Thyroid gland (tissue), 4 donors: ENCODE data around the gene HEXIM2. TPM values are rescaled to one million over a fixed set of nuclear protein-coding genes. Genes with fewer than 3 reads are reported as not detected.

ENCODE experiments used
- DNase-seq, 2 donors: peaks; one replicate each; pipeline ENCODE4 v3.0.0-alpha.2; 2019
- H3K27ac ChIP-seq, 3 donors: fragments of 200-600 bp; sonication (generic); 1 replicate in 2 of 3; 2 replicates in 1 of 3; pipeline ENCODE4 v1.5.1; 2016 to 2019; ENCODE audit warnings: mild to moderate bottlenecking in 1 of 3, moderate library complexity in 1 of 3
- H3K27me3 ChIP-seq: fragments of 200-600 bp; sonication (generic); one replicate; pipeline ENCODE4 v1.5.1; 2019
- H3K36me3 ChIP-seq, 2 donors: fragments of 200-600 bp; sonication (generic); one replicate each; pipeline ENCODE4 v1.5.1; 2016 to 2019
- H3K4me1 ChIP-seq, 2 donors: fragments of 200-600 bp; sonication (generic); one replicate each; pipeline ENCODE4 v1.5.1; 2017 to 2019
- H3K4me3 ChIP-seq, 3 donors: fragments of 200-600 bp; sonication (generic); replicated peaks in 1 of 3; 1 replicate in 2 of 3; 2 replicates in 1 of 3; pipeline ENCODE4 v1.5.1; 2016; ENCODE audit warnings: mild to moderate bottlenecking in 1 of 3
- H3K9me3 ChIP-seq: fragments of 200-600 bp; sonication (generic); one replicate; pipeline ENCODE4 v1.5.1; 2017
- POLR2A ChIP-seq, 2 donors: fragments of 450-650 bp; IDR thresholded peaks; one replicate each; pipeline ENCODE4 v1.6.1; 2017; ENCODE audit warnings: antibody characterized with exemption in 2 of 2, mild to moderate bottlenecking in 2 of 2, moderate library complexity in 1 of 2
- WGBS, 2 donors: methylation state at CpG; one replicate each; pipeline ENCODE4 v1.1.5; 2017; 5-methylcytosine and 5-hydroxymethylcytosine counted together
- intact Hi-C: fragments of 100-400 bp; cut with DNase I; formaldehyde crosslinking; loops from one replicate; pipeline ENCODE4 v1.15.1; 2023
- total RNA-seq, 4 donors: library from RNA; depleted of rRNA; stranded (reverse); fragments of >200 nt; gene quantifications; one replicate each; pipeline ENCODE4 v1.2.3, GENCODE V29; 2016
- TF ChIP-seq, protein P1 (sequence below), 6 experiments: fragments of 200-600 bp in 3 of 6; fragments of 450-650 bp in 3 of 6; sonication (generic) in 3 of 6; IDR thresholded peaks; one replicate each; pipeline ENCODE4 v1.5.1; 2016 to 2019; ENCODE audit warnings: antibody characterized with exemption in 6 of 6, mild to moderate bottlenecking in 2 of 6, inconsistent platforms in 1 of 6, moderate library complexity in 1 of 6

HEXIM2 gene
- total RNA-seq, 4 donors from 2014 or later = 3.9 to 16.3 (median 10.0) TPM

DNA sequence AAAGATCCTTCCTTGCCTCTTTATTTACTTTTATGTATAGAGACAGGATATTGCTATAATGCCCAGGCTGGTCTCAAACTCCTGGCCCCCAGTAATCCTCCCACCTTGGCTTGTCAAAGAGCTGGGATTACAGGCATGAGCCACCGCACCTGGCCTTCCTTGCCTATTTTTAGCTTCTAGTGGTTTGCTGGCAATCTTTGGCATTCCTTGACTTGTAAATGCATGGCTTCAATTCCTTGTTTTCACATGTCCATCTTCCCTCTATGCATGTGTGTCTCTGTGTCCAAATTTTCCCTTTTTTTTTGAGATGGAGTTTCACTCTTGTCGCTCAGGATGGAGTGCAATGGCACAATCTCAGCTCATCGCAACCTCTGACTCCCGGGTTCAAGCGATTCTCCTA, 22.5 kb downstream of the HEXIM2 start:
- TF ChIP-seq, protein P1, sequence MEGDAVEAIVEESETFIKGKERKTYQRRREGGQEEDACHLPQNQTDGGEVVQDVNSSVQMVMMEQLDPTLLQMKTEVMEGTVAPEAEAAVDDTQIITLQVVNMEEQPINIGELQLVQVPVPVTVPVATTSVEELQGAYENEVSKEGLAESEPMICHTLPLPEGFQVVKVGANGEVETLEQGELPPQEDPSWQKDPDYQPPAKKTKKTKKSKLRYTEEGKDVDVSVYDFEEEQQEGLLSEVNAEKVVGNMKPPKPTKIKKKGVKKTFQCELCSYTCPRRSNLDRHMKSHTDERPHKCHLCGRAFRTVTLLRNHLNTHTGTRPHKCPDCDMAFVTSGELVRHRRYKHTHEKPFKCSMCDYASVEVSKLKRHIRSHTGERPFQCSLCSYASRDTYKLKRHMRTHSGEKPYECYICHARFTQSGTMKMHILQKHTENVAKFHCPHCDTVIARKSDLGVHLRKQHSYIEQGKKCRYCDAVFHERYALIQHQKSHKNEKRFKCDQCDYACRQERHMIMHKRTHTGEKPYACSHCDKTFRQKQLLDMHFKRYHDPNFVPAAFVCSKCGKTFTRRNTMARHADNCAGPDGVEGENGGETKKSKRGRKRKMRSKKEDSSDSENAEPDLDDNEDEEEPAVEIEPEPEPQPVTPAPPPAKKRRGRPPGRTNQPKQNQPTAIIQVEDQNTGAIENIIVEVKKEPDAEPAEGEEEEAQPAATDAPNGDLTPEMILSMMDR (IDR thresholded peaks at IDR 0.05) = no peak
- TF ChIP-seq POLR2A (IDR thresholded peaks at IDR 0.05) = no peak
- WGBS, 2 donors = 88 to 95% methylated on average over 5 of the region's 5 CpGs
- Histone ChIP-seq H3K4me3 (no peak overlapping the region), H3K9me3 (no peaks in the 10 kb centered on the region), H3K36me3 (no peaks in the 10 kb centered on the region), H3K4me1 (no peaks in the 10 kb centered on the region), H3K27me3 (no peaks in the 10 kb centered on the region), H3K27ac (no peak overlapping the region)
- intact Hi-C loops = no loop called here
- no peak for DNase-seq

DNA sequence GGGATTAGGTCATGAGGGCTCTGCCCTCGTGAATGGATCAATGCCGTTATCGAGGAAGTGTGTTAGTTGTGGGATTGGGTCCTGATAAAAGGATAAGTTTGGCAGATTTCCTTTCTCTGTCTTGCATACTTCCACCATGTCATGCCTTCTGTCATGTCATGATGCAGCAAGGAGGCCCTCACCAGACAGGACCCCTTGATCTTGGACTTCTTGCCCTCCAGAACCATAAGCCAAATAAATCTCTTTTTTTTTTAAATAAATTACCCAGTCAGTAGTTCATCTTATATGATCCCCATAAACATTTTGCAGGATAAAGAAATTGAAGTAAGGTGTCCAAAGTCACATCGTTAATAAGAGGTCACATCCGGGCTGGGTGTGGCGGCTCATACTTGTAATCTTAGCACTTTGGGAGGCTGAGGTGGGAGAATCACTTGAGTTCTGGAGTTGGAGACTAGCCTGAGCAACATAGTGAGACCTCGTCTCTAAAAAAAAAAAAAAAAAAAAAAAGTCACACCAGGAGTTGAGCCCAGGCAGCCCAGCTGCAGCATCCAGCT, 25.2 kb downstream of the HEXIM2 start:
- no peak overlapping the region for H3K27ac ChIP-seq
- WGBS, 2 donors = 84 to 85% methylated on average over 7 of the region's 7 CpGs
- no peak overlapping the region for H3K4me3 ChIP-seq
- no peaks in the 10 kb centered on the region for H3K36me3 ChIP-seq
- no peaks in the 10 kb centered on the region for H3K27me3 ChIP-seq
- no peak for DNase-seq
- TF ChIP-seq, protein P1 (IDR thresholded peaks at IDR 0.05) = no peak
- no peak for TF ChIP-seq POLR2A (IDR thresholded peaks at IDR 0.05)
- H3K9me3 ChIP-seq = no peaks in the 10 kb centered on the region
- peaks cover 11 to 15% of the 10 kb centered on the region in 2 donors for H3K4me1 ChIP-seq
- intact Hi-C loops = no loop called here

DNA sequence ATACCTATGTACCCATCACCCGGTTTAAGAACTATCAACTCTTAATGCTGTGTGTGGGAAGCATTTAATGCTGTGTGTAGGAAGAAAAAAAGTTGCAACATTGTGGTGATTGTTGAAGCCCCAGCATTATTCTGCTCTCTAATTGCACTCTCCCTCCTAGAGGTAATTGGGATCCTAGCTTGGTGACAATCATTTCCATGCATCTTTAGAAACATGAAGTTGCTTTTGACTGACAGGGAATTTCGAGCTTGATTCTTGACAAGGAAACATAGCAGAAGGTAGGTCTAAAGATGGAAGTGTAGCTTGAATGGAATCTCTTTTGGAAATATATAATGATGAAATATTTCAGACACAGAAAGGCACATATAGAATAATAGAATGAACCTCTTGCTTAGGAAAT, 27.3 kb downstream of the HEXIM2 start:
- peaks cover 11 to 15% of the 10 kb centered on the region in 2 donors for H3K4me1 ChIP-seq
- H3K27me3 ChIP-seq = no peaks in the 10 kb centered on the region
- no peaks in the 10 kb centered on the region for H3K9me3 ChIP-seq
- TF ChIP-seq, protein P1 (IDR thresholded peaks at IDR 0.05) = no peak
- no peak for TF ChIP-seq POLR2A (IDR thresholded peaks at IDR 0.05)
- 88 to 92% methylated on average over 2 of the region's 2 CpGs for WGBS, 2 donors
- intact Hi-C loops = no loop called here
- no peaks in the 10 kb centered on the region for H3K36me3 ChIP-seq
- H3K27ac ChIP-seq = no peak overlapping the region
- no peak overlapping the region for H3K4me3 ChIP-seq
- no peak for DNase-seq

DNA sequence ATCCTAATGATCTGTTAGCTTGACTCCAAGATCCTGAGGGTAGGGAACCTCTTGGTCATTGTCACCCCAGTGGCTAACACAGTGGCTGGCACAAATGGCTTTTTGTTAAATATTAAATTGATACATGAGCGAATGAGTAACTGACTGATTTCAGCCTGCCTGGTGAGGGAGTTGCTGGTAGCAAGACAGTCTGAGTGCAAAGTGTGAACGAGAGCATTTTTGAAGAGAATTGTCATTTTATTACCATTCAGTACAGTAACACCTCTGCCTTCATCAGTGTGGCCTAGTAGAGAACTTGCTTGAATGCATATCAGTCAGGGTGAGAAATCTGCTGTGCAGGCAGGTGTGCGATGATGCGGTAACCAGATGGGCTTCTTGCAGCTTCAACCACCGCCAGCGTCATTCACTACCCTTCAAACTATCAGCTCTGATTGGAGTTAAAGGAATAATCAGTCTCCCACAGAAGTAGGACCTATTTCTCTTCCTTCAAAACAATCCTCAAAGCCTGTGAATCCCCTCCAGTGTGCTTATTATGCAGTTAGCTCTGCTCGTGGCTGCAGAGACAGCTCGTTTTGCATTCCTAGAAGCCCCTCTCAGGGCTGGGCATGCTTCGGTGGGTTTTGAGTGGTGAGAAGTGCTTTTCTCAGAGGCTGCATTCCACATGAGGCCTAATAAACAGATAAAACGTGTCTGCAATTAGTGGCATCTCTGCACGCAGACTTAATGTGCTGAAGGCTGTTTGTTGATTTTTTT, 29.0 kb downstream of the HEXIM2 start:
- WGBS, 2 donors = 51 to 57% methylated on average over 11 of the region's 11 CpGs
- intact Hi-C loops = loop anchor here (10.0 kb wide), 1 partner anchor 266 kb away; no protein-coding TSS in a partner anchor
- no peak overlapping the region for H3K27ac ChIP-seq
- H3K9me3 ChIP-seq = no peaks in the 10 kb centered on the region
- H3K27me3 ChIP-seq = no peaks in the 10 kb centered on the region
- no peaks in the 10 kb centered on the region for H3K36me3 ChIP-seq
- H3K4me1 ChIP-seq = peaks cover 11 to 15% of the 10 kb centered on the region in 2 donors
- TF ChIP-seq, protein P1 (IDR thresholded peaks at IDR 0.05) = no peak
- TF ChIP-seq POLR2A (IDR thresholded peaks at IDR 0.05) = no peak
- H3K4me3 ChIP-seq = no peak overlapping the region
- peak; percentile 37 to 39 for DNase-seq

DNA sequence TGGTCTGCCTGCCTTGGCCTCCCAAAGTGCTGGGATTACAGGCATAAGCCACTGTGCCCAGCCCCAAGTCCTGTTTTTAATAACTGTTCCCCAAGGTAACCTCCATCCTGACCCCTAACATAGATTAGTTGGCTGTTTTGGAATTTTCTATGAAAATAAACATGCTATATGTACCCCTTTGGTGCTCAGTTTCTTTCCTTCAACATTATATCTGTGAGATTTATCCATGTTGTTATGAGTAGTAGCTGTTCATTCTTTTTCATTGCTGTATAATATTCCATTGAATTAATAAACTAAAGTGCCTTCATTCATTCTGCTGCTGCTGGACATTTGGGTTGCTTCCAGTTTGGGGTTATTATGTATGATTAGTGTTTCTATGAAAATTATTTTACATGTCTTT, 33.7 kb downstream of the HEXIM2 start:
- no peaks in the 10 kb centered on the region for H3K27me3 ChIP-seq
- H3K9me3 ChIP-seq = no peaks in the 10 kb centered on the region
- DNase-seq = no peak
- H3K36me3 ChIP-seq = no peaks in the 10 kb centered on the region
- peaks cover 10 to 26% of the 10 kb centered on the region in 2 donors for H3K4me1 ChIP-seq
- H3K4me3 ChIP-seq = no peak overlapping the region
- no peak overlapping the region for H3K27ac ChIP-seq
- intact Hi-C loops = loop anchor here (5.0 to 10.0 kb wide), 2 partner anchors 58 to 271 kb away; partner anchors contain the start of gene ACBD4
- TF ChIP-seq, protein P1 (IDR thresholded peaks at IDR 0.05) = no peak
- TF ChIP-seq POLR2A (IDR thresholded peaks at IDR 0.05) = no peak
